NCI-H345 (cell line): ENCODE data around the gene OXGR1.
A peak's percentile ranks its signal among the peaks of the same experiment; 100 is the strongest.

Experiments
- DNase-seq: peaks from one replicate; lab custom pipeline; 2025; lab: John Stamatoyannopoulos, UW

The OXGR1 gene

DNA sequence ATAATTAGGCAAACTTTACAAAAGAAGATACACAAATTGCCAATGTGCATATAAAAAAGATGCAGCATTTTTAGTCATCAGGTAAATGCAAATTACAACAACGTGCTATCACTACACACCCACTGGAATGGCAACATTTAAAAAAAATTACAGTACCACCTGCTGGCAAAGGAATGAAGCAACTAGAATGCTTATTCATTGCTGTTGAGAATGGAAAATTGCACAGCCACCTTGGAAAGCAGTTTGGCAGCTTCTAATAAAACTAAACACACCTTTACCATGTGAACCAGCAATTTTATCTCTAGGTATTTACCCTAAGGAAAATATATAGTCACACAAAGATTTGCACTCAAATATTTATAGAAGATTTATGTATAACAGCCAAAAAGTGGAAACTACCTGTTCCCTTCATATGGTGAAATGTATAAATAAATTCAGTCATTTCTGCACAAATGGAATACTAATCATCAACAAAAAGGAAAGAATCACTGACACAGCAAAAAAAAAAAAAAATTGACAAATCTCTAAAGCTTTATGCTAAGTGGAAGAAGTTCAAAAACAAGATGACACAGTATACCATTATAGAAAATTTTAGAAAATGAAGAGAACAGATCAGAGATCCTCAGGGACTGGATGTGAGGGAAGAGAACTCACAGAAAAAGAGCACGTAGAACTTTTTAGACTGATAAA lies 30.3 kb downstream of the OXGR1 start:
- no peak for DNase-seq

DNA sequence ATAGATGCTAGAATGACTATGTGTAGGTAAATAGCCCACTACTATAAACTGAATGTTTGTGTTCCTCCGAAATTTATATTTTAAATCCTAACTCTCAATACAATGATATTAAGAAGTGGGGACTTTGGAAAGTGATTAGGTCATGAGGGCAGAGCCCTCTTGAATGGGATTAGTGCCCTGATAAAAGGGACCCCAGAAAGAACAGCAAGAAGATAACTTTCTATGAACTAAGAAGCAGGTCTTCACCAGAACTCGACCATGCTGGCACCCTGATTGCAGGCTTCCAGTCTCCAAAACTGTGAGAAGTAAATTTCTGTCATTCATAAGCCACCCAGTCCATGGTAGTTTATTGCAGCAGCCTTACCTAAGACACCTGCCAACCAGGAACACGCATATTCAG lies 33.9 kb downstream of the OXGR1 start:
- no peak for DNase-seq

GRCh38 chr13:96958286-96958891 lies 35.9 kb downstream of the OXGR1 start:
- peak; percentile 66 for DNase-seq

- no peak for DNase-seq
These were observed 41.7 kb downstream of the OXGR1 start for GRCh38 chr13:96952595-96952994.

DNA sequence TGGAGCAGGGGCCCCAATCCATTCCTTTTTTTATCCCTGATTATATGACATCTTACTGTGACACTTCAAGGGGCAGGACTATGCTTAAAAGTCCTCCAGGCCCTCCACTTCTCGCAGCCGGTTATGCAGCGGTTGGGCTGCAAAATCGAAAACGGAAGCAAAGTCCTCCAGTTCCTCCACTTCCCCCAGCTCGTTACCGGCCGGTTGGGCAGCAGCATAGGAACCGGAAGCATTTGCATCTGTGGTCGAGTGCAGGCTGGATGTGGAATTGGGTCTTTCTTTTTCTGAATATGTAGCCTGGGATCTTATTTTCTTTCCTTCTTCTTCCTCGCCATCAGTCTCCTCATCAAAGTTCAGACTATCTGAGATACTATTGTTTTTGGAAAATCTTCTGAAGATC lies 46.1 kb downstream of the OXGR1 start:
- no peak for DNase-seq

- DNase-seq: no peak
These were observed 46.8 kb downstream of the OXGR1 start for GRCh38 chr13:96947343-96947910.

GRCh38 chr13:96946709-96947311 lies 47.5 kb downstream of the OXGR1 start:
- no peak for DNase-seq

GRCh38 chr13:96940961-96941360 lies 53.3 kb downstream of the OXGR1 start:
- no peak for DNase-seq

DNA sequence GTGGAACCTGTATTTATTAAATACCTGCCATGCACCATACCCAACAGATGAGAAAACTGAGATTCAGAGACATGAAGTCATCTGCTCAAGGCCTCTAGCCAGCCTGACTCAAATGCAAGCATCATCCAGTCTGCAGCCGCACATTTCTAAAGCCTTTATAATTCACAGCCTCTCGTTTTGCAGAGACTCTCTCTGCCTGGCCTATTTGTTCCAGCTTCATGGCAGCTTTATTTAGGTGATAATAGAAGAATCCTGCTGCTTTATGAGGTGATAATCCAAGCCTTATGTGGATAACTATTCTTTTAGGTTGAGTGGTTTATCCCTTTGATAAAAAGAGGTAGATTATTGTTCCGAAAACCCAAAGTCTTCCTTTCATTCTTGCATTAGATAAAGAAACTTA lies 58.4 kb downstream of the OXGR1 start:
- DNase-seq: no peak
